ENCODE measurements around the gene ZCCHC24. TPM values are rescaled to one million over a fixed set of nuclear protein-coding genes. Genes with fewer than 3 reads are reported as not detected.

The ZCCHC24 gene
- total RNA-seq, 4 donors from 2014 or later = 100 to 156 (median 120) TPM

DNA sequence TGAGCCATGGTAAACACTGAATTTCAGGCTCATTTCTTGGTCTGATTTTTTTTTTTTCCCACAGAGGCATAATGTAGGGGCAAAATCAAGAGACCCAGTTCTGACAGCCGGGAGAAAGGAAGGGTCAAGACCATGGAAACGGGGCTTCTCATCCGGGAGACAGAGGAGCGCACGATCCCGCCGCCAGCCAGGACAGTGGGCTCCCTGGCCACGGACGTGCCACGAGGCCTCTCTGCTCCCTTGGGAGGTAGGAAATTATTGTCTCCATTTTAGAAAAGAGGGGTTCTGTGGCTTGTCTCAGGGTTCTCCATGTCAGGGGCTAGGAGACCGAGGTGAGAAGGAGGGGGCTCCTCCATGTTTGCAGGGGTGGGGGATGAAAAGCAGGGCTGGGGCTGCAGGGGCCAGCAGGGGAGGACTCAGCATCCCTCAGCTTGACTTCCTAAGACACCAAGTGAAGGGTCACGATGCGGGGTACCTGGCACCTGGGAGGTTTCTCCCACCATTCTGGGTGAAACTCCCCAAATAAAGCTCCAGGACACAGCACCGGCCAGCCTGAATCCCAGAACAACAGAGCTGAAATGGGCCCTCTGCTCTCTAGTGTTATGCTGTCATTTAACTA lies 60.5 kb downstream of the ZCCHC24 start:
- intact Hi-C loops (cut with DNase I) = loop anchor here (5.0 kb wide), 1 partner anchor 62 kb away; the partner anchor contains the start of gene ZCCHC24
- 96% methylated on average over 12 of the region's 14 CpGs for WGBS
- Histone ChIP-seq H3K36me3 (peaks cover 0 to 56% (median 52%) of the 10 kb centered on the region in 4 donors), H3K27ac (replicated peaks in 1 of 4) (peak overlapping the region in 3 of 4 donors; percentile 55 to 91 (median 76)), H3K4me1 (peaks cover 47 to 79% (median 56%) of the 10 kb centered on the region in 4 donors), H3K4me3 (no peak overlapping the region), H3K27me3 (no peaks in the 10 kb centered on the region), H3K9me3 (no peaks in the 10 kb centered on the region)
- peak; percentile 68 for DNase-seq (ENCODE audit: extremely low spot score)
- TF ChIP-seq, protein P1, sequence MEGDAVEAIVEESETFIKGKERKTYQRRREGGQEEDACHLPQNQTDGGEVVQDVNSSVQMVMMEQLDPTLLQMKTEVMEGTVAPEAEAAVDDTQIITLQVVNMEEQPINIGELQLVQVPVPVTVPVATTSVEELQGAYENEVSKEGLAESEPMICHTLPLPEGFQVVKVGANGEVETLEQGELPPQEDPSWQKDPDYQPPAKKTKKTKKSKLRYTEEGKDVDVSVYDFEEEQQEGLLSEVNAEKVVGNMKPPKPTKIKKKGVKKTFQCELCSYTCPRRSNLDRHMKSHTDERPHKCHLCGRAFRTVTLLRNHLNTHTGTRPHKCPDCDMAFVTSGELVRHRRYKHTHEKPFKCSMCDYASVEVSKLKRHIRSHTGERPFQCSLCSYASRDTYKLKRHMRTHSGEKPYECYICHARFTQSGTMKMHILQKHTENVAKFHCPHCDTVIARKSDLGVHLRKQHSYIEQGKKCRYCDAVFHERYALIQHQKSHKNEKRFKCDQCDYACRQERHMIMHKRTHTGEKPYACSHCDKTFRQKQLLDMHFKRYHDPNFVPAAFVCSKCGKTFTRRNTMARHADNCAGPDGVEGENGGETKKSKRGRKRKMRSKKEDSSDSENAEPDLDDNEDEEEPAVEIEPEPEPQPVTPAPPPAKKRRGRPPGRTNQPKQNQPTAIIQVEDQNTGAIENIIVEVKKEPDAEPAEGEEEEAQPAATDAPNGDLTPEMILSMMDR (IDR thresholded peaks at IDR 0.05) = no peak
- TF ChIP-seq POLR2A (IDR thresholded peaks at IDR 0.05; ENCODE audit: low read depth) = no peak
- no peak for TF ChIP-seq EP300 (IDR thresholded peaks at IDR 0.05)
- TF ChIP-seq POLR2AphosphoS5 (IDR thresholded peaks at IDR 0.05) = no peak

DNA sequence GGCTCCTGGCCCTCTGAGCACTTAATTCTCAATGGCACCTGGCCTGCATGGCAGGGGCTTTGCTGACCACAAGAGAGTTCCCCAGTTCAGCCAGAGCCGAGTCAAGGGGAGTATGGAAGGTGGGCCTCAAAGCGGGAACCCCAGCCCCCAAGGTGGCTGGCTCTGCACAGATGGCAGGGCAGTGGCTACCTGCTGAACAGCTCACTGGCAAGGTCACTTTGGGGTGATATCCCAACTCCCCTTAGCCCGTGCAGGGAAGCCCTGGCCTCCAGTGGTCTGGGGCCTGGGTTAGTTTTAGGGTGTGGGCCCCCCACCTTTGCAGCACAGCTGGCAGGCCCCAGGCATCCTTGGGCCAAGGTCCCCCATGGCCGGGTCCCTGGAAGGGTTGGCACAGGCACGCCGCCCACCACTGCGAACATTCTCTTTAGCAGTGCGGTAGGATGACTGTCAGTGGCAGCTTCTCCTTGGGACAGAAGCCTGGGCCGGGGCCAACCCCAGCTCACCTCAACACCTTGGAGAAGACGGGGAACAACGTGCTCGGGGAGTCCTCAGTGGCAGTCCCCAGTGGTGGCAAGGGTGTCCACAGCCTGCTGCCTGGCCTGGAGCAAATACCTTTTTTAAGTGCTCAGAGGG lies 61.3 kb downstream of the ZCCHC24 start:
- Histone ChIP-seq H3K4me3 (no peak overlapping the region), H3K27me3 (no peaks in the 10 kb centered on the region), H3K27ac (replicated peaks in 1 of 4) (peak overlapping the region; percentile 55 to 91 (median 72)), H3K36me3 (peaks cover 0 to 52% (median 49%) of the 10 kb centered on the region in 4 donors), H3K9me3 (no peaks in the 10 kb centered on the region), H3K4me1 (peaks cover 47 to 81% (median 62%) of the 10 kb centered on the region in 4 donors)
- peak; percentile 90 for DNase-seq (ENCODE audit: extremely low spot score)
- intact Hi-C loops (cut with DNase I) = loop anchor here (5.0 kb wide), 1 partner anchor 63 kb away; the partner anchor contains the start of gene ZCCHC24
- 71% methylated on average over 9 of the region's 12 CpGs for WGBS
- no peak for TF ChIP-seq POLR2A (IDR thresholded peaks at IDR 0.05; ENCODE audit: low read depth)
- TF ChIP-seq, protein P1 (IDR thresholded peaks at IDR 0.05) = no peak
- no peak for TF ChIP-seq EP300 (IDR thresholded peaks at IDR 0.05)
- TF ChIP-seq POLR2AphosphoS5 (IDR thresholded peaks at IDR 0.05) = no peak

DNA sequence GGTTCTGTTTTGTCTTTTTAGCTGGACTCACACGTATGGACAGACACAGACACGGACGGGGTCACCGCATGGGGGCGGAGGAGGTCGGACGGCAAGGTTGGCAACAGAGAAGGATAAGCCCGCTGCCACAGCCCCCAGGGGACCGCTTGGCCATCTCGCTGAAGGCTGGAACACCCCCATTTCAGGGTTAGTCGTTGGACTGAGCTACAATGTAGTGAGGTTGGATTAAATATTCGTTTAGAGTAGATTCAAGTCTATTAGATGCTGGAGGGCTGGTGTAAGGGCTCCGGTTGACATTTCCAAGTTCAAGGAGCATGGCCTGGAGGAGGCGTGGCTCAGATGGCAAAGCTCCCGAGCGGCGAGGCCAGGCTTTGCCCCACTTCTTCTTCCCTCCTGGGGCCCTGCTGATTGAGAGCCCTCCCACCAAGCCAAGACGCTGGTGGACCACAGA lies 62.9 kb downstream of the ZCCHC24 start:
- intact Hi-C loops (cut with DNase I) = loop anchor here (5.0 kb wide), 1 partner anchor 65 kb away; the partner anchor contains the start of gene ZCCHC24
- H3K4me1 ChIP-seq = peaks cover 43 to 75% (median 61%) of the 10 kb centered on the region in 4 donors
- H3K36me3 ChIP-seq = peaks cover 0 to 37% (median 35%) of the 10 kb centered on the region in 4 donors
- H3K4me3 ChIP-seq = peak overlapping the region in 1 of 4 donors; percentile 0
- H3K9me3 ChIP-seq = no peaks in the 10 kb centered on the region
- TF ChIP-seq EP300 (IDR thresholded peaks at IDR 0.05) = no peak
- TF ChIP-seq, protein P1 (IDR thresholded peaks at IDR 0.05) = peak in 1 of 3 experiments; percentile 17
- TF ChIP-seq POLR2AphosphoS5 (IDR thresholded peaks at IDR 0.05) = no peak
- H3K27ac ChIP-seq (replicated peaks in 1 of 4) = peak overlapping the region; percentile 87 to 93 (median 92)
- peak; percentile 92 for DNase-seq (ENCODE audit: extremely low spot score)
- no peaks in the 10 kb centered on the region for H3K27me3 ChIP-seq
- WGBS = 51% methylated on average over 18 of the region's 18 CpGs

DNA sequence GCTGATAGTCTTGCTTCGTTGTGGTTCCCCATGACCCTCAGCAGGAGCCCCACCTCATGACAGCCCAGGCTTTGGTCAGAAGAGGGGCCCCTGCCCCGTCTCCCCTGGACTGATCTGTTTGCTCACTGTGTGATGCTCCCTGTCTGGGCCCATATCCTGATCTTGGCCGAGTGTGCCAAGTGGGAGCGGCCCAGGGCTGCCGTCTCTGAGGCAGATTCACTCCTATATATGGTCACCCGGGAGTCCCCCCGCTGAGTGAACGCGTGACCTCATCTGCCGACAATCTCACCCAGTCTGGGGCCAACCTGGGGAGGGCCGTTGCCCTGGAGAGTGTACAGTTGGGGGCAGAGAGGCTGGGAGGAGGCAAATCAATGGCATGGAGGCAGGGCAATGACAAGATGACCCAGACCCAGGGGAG lies 63.6 kb downstream of the ZCCHC24 start:
- Histone ChIP-seq H3K27me3 (no peaks in the 10 kb centered on the region), H3K36me3 (peaks cover 0 to 30% (median 29%) of the 10 kb centered on the region in 4 donors), H3K9me3 (no peaks in the 10 kb centered on the region), H3K4me3 (no peak overlapping the region), H3K27ac (replicated peaks in 1 of 4) (peak overlapping the region; percentile 87 to 93 (median 92)), H3K4me1 (peaks cover 43 to 75% (median 54%) of the 10 kb centered on the region in 4 donors)
- intact Hi-C loops (cut with DNase I) = loop anchor here (5.0 kb wide), 1 partner anchor 65 kb away; the partner anchor contains the start of gene ZCCHC24
- no peak for TF ChIP-seq EP300 (IDR thresholded peaks at IDR 0.05)
- TF ChIP-seq POLR2AphosphoS5 (IDR thresholded peaks at IDR 0.05) = peak; percentile 69 to 80
- WGBS = no CpG with 5 or more reads among the region's 11 CpGs
- peak; percentile 95 for DNase-seq (ENCODE audit: extremely low spot score)

All from esophagus muscularis mucosa (tissue), 4 donors.